Measurements from ENCODE around the gene ALG14.

GRCh38 chr1:95042286-95042685 is 30.5 kb downstream of the ALG14 start:
- TF ChIP-seq RFX5 (IDR thresholded peaks at IDR 0.05; ENCODE audit: low read length): no peak
- TF ChIP-seq NFIC (IDR thresholded peaks at IDR 0.05; ENCODE audit: borderline replicate concordance): no peak
- TF ChIP-seq YY1 (IDR thresholded peaks at IDR 0.05; ENCODE audit: low read depth): no peak
- no peak for TF ChIP-seq CTCF (IDR thresholded peaks at IDR 0.05)
- TF ChIP-seq USF2 (IDR thresholded peaks at IDR 0.05; ENCODE audit: borderline replicate concordance, low read depth, low read length): no peak
- no peak for TF ChIP-seq MAX (IDR thresholded peaks at IDR 0.05; ENCODE audit: low read depth)
- no peak for TF ChIP-seq RAD21 (IDR thresholded peaks at IDR 0.05; ENCODE audit: low read length)
- TF ChIP-seq RCOR1 (IDR thresholded peaks at IDR 0.05; ENCODE audit: low read length): no peak
- TF ChIP-seq GABPA (IDR thresholded peaks at IDR 0.05; ENCODE audit: low read depth): no peak
- no peak for TF ChIP-seq SIN3A (IDR thresholded peaks at IDR 0.05; ENCODE audit: borderline replicate concordance, low read depth, low read length)
- no peak for TF ChIP-seq USF1 (IDR thresholded peaks at IDR 0.05; ENCODE audit: borderline replicate concordance, low read depth)

Measured in SK-N-SH (cell line).